GM18505 (cell line): ENCODE results near the gene OSBPL2.

ENCODE experiments used
- ATAC-seq: cut with Tn5 transposase; IDR thresholded peaks from one replicate; pipeline ENCODE4 v1.9.1; 2021; ENCODE audit not compliant: unreplicated experiment
- POLR2A ChIP-seq: IDR thresholded peaks from 4 replicates; pipeline ENCODE4 v1.6.1; 2011; ENCODE audit warnings: borderline replicate concordance; ENCODE audit not compliant: insufficient read depth, insufficient read length; ENCODE audit errors: extremely low read depth

The OSBPL2 gene

GRCh38 chr20:62330576-62331317 is 92.4 kb downstream of the OSBPL2 start:
- TF ChIP-seq POLR2A, result no peak
- no peak for ATAC-seq

GRCh38 chr20:62331347-62331746 is 93.0 kb downstream of the OSBPL2 start:
- no peak for ATAC-seq
- TF ChIP-seq POLR2A, result no peak

GRCh38 chr20:62332421-62332820 is 94.1 kb downstream of the OSBPL2 start:
- TF ChIP-seq POLR2A, result no peak
- ATAC-seq, result no peak

GRCh38 chr20:62332989-62333819 is 94.9 kb downstream of the OSBPL2 start:
- no peak for ATAC-seq
- no peak for TF ChIP-seq POLR2A

- no peak for TF ChIP-seq POLR2A
- no peak for ATAC-seq
Measured at GRCh38 chr20:62333820-62334595, 95.7 kb downstream of the OSBPL2 start.

GRCh38 chr20:62334881-62335280 is 96.6 kb downstream of the OSBPL2 start:
- ATAC-seq, result no peak
- no peak for TF ChIP-seq POLR2A

- ATAC-seq, result no peak
Measured at GRCh38 chr20:62335532-62335931, 97.2 kb downstream of the OSBPL2 start.

GRCh38 chr20:62336329-62336728 is 98.0 kb downstream of the OSBPL2 start:
- no peak for TF ChIP-seq POLR2A
- ATAC-seq, result no peak

More at GRCh38 chr20:62335532-62335931, 97.2 kb downstream of the OSBPL2 start:
- TF ChIP-seq POLR2A, result no peak

- TF ChIP-seq POLR2A, result no peak
- no peak for ATAC-seq
Measured at GRCh38 chr20:62336775-62337557, 98.6 kb downstream of the OSBPL2 start.

- ATAC-seq, result no peak
- TF ChIP-seq POLR2A, result no peak
Measured at GRCh38 chr20:62337558-62338293, 99.4 kb downstream of the OSBPL2 start.

- no peak for TF ChIP-seq POLR2A
- no peak for ATAC-seq
Measured at GRCh38 chr20:62338294-62338620, 99.9 kb downstream of the OSBPL2 start.

GRCh38 chr20:62339647-62340062 is 101.3 kb downstream of the OSBPL2 start:
- peak; percentile 56 for ATAC-seq
- TF ChIP-seq POLR2A, result peak; percentile 59

GRCh38 chr20:62342910-62343309 is 104.6 kb downstream of the OSBPL2 start:
- ATAC-seq, result no peak
- TF ChIP-seq POLR2A, result no peak

- no peak for ATAC-seq
Measured at GRCh38 chr20:62344092-62344491, 105.8 kb downstream of the OSBPL2 start.

More at GRCh38 chr20:62344092-62344491, 105.8 kb downstream of the OSBPL2 start:
- TF ChIP-seq POLR2A, result no peak
